Measurements from ENCODE around the gene PLXNA2.

DNA sequence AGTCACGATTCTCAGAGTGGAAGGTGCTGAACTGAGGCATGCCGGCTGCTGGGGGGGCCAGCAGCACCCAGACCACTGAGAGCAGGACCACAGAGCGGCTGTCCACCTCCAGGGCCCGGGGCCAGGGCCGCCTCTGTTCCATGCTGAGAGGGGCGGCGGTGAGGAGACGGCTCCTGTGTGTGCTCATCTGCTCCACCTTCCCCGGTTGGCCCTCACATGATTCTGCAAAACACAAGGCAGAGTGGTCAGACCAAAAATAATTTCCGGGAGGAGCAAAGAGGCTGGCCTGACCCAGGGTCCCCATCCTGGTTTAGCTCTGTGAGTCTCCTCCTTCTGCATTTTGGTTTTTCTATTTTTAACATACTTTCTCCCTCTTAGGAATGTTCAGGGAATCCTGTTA lies 26.4 kb downstream of the PLXNA2 start:
- TF ChIP-seq POLR2A (IDR thresholded peaks at IDR 0.05; ENCODE audit: low read depth, low read length) (no peak), TAF1 (IDR thresholded peaks at IDR 0.05; ENCODE audit: low read depth, low read length) (no peak), POLR2AphosphoS5 (IDR thresholded peaks at IDR 0.05; ENCODE audit: low read depth, low read length) (no peak)

Measured in GM12891 (cell line).